ENCODE data around the gene ATP1B1. TPM values are rescaled to one million over a fixed set of nuclear protein-coding genes. Genes with fewer than 3 reads are reported as not detected.

ATP1B1 gene
- total and polyA plus RNA-seq, 9 of the 15 experiments (the other 6 are each of a cell fraction or from before 2014, with no cell fraction given) = 0.76 to 3.0 (median 1.7) TPM

DNA sequence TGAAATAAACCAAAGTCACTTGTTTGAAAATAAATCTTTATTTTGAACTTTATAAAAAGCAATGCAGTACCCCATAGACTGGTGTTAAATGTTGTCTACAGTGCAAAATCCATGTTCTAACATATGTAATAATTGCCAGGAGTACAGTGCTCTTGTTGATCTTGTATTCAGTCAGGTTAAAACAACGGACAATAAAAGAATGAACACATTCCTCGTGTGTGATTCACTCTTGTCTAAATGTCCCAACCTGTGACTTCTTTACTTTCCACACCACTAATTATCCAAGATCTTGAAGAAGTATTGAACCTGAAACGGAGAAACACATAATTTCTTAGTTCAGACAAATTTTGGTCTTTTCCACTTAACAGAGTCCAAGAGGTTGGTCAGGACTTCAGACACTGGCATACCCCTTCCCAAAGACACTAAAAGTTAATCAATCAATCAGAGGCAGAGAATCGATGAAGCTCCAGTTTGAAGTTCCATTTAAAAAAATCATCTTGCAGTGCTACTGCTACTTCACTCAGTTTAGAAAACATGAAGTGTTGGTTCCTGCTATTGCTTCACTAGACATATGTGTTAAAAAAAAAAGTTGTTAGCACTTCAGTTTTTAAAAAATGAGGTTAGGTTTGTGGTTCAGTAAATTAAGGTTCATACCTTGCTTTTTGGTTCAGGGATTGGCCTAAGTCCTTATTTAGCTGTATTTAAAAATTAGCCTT is 26.2 kb downstream of the ATP1B1 start (continued):
- TF ChIP-seq, protein P1, sequence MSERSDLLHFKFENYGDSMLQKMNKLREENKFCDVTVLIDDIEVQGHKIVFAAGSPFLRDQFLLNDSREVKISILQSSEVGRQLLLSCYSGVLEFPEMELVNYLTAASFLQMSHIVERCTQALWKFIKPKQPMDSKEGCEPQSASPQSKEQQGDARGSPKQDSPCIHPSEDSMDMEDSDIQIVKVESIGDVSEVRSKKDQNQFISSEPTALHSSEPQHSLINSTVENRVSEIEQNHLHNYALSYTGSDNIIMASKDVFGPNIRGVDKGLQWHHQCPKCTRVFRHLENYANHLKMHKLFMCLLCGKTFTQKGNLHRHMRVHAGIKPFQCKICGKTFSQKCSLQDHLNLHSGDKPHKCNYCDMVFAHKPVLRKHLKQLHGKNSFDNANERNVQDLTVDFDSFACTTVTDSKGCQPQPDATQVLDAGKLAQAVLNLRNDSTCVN (CRISPR knock-in tag; IDR thresholded peaks at IDR 0.05) = no peak
- TF ChIP-seq SP1 (CRISPR knock-in tag; IDR thresholded peaks at IDR 0.05) (no peak), FOXA3 (CRISPR knock-in tag; conservative IDR thresholded peaks at IDR 0.05 in 1 of 2, IDR thresholded peaks at IDR 0.05 in 1 of 2) (no peak), GTF2E2 (tag; IDR thresholded peaks at IDR 0.05) (no peak)
- TF ChIP-seq, protein P2, sequence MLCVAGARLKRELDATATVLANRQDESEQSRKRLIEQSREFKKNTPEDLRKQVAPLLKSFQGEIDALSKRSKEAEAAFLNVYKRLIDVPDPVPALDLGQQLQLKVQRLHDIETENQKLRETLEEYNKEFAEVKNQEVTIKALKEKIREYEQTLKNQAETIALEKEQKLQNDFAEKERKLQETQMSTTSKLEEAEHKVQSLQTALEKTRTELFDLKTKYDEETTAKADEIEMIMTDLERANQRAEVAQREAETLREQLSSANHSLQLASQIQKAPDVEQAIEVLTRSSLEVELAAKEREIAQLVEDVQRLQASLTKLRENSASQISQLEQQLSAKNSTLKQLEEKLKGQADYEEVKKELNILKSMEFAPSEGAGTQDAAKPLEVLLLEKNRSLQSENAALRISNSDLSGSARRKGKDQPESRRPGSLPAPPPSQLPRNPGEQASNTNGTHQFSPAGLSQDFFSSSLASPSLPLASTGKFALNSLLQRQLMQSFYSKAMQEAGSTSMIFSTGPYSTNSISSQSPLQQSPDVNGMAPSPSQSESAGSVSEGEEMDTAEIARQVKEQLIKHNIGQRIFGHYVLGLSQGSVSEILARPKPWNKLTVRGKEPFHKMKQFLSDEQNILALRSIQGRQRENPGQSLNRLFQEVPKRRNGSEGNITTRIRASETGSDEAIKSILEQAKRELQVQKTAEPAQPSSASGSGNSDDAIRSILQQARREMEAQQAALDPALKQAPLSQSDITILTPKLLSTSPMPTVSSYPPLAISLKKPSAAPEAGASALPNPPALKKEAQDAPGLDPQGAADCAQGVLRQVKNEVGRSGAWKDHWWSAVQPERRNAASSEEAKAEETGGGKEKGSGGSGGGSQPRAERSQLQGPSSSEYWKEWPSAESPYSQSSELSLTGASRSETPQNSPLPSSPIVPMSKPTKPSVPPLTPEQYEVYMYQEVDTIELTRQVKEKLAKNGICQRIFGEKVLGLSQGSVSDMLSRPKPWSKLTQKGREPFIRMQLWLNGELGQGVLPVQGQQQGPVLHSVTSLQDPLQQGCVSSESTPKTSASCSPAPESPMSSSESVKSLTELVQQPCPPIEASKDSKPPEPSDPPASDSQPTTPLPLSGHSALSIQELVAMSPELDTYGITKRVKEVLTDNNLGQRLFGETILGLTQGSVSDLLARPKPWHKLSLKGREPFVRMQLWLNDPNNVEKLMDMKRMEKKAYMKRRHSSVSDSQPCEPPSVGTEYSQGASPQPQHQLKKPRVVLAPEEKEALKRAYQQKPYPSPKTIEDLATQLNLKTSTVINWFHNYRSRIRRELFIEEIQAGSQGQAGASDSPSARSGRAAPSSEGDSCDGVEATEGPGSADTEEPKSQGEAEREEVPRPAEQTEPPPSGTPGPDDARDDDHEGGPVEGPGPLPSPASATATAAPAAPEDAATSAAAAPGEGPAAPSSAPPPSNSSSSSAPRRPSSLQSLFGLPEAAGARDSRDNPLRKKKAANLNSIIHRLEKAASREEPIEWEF (CRISPR knock-in tag; IDR thresholded peaks at IDR 0.05) = no peak
